GM12872 (cell line): ENCODE data around the gene RIPOR2.

Experiments used
- TF ChIP-seq, protein P1 (sequence below): IDR thresholded peaks from 3 replicates; pipeline ENCODE4 v1.5.1; 2011; ENCODE audit warnings: low read depth, mild to moderate bottlenecking, low read length, moderate library complexity; ENCODE audit not compliant: insufficient read depth

RIPOR2 gene

DNA sequence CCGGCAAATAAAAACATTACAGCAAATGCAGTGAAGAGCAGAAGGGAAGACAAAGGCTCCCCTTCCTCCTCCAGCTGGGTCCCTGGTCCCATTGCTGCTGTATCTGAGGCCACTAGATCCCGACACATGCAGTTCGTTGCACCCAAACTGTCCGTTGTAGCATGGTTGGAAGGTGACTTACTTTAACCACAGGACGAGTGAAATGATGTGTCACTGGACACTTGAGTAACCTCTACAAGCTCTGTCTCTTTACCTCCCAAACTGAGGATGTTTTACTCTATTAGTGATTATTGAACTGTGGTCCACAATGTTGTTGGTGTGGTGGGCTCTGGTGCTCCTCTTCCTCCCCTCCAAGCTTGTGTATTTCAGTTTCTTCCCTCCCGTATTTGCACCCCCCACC is 90.9 kb downstream of the RIPOR2 start:
- TF ChIP-seq, protein P1, sequence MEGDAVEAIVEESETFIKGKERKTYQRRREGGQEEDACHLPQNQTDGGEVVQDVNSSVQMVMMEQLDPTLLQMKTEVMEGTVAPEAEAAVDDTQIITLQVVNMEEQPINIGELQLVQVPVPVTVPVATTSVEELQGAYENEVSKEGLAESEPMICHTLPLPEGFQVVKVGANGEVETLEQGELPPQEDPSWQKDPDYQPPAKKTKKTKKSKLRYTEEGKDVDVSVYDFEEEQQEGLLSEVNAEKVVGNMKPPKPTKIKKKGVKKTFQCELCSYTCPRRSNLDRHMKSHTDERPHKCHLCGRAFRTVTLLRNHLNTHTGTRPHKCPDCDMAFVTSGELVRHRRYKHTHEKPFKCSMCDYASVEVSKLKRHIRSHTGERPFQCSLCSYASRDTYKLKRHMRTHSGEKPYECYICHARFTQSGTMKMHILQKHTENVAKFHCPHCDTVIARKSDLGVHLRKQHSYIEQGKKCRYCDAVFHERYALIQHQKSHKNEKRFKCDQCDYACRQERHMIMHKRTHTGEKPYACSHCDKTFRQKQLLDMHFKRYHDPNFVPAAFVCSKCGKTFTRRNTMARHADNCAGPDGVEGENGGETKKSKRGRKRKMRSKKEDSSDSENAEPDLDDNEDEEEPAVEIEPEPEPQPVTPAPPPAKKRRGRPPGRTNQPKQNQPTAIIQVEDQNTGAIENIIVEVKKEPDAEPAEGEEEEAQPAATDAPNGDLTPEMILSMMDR, result no peak

DNA sequence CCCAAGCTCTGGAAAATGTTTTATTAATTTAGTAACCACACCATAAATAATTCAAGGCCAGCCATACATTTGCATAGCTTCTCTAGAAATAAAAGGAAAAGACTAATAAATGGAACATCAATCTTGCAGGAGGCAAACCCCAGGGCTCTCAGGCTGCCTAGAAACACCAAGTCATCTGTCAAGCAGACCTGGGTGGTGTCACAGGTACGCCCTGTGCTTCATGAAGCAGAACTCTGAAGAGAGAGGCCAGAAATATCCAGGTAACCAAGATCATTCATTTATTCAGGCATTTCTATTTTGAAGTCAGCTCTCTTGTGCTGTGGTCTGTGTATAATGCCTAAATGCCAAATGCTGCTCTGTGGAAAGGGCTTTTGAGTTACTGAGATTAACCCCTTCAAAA is 91.7 kb downstream of the RIPOR2 start:
- TF ChIP-seq, protein P1, result no peak

DNA sequence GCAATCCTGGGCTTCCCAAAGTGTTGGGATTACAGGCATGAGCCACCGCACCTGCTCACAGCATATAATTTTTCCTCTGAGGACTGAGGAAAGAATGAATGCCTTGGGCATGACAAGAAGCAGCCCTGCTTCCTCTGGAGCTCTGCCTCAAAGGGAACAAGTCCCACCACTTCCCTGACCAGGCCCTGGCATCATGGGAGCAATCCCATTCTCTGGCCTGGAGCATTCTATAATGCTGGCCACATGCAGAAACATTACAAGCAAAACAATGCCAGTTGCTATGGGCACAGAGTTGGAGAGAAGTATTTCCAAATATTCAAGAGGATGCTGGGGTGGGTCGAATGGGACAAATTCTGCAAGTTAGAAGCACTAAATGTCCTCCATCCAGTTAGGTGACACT is 95.6 kb downstream of the RIPOR2 start:
- TF ChIP-seq, protein P1, result no peak

DNA sequence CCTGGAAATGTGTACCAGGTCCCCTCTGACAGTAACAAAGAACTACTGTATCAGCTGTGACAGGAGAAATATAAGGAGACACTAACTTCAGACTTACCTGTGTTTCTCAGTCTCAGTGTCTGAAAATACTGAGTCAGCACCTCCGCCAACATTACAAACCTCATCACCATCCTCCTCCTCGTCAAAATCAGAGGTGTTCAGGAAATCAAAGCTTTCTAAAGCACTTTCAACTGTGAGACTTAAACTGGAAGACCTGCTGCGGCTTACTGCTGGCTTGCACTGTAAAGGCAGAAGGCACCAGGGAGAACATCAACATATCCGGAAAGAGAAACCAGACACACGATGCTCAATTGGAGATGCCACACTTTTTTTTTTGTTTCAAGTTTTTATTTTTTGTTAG is 96.8 kb downstream of the RIPOR2 start:
- TF ChIP-seq, protein P1, result no peak

DNA sequence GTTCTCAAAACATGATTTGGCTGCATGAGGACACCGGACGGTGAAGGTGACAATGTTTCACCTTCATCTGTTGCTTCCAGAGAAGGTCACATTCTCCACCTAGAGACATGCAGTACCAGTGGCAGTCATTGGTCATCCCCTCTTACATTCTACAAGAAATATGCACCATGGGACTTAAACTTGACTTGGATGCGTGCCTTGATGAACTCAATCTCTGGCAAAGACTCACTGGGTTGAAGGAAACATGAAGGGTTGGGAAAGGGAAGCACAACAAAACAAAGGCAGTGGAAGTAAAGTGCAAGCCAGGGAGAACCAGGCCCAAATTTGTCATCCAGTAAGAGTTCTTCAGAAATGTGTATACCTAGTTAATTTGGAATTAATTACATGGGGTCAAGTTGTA is 97.7 kb downstream of the RIPOR2 start:
- TF ChIP-seq, protein P1, result no peak

DNA sequence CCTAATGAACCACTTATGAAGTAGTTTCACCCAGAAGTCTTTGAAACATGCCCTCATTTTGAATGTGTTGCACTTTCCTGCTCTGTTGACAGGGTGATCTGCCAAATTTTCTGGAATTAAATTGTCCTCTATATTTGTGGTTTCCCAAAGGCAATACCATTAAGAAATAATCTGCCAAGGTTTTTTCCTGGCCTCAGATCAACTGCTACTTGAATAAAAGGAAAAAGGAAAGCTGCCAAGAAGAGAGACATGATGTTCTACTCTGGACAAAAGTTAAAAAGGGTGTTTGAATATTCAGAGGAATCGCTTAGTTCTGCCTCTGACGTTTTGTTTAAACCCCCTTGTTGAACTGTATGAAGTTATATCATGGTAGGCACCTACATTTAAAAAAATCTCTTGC is 99.7 kb downstream of the RIPOR2 start:
- TF ChIP-seq, protein P1, result no peak

DNA sequence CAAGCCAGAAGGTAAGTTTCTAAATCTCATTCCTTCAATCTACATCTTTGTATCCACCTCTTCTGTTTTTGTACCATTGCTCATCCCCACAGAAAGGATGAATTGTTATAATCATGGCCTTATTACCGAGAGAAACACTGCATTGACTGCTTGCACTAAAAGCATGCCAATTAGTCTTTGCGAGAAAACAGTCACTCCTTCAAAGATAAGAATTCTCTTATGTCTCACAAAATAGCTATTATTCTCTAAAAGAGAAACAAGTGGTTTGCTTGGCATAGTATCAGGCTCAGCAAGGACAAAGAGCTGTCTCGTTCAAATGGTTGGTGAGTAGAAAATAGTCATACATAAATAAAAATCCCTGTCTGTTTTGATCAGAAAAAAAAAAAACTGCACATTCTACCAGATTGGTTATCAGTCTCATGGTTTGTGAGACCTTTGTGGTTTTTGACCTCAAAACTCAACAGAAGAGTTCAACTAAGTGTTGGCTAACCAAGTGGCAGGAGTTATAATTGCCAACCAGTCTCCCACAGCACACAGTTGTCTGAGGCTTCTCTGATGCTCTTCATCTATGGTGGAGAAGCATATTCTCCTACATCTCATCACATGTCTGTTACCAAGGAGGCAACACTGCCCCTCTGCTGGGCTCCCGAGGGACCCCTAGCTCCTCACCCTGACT is 101.9 kb downstream of the RIPOR2 start:
- TF ChIP-seq, protein P1, result no peak
